Renal cortex interstitium (tissue), 15 donors: ENCODE measurements around the gene HEATR3. TPM values are rescaled to one million over a fixed set of nuclear protein-coding genes. Genes with fewer than 3 reads are reported as not detected.

ENCODE experiments used
- DNase-seq, 11 donors: peaks; one replicate each; pipeline ENCODE4 v3.0.0-alpha.2; 2013; ENCODE audit warnings: low read depth in 9 of 11, low spot score in 4 of 11; ENCODE audit errors: extremely low read depth in 1 of 11
- long read RNA-seq, 16 experiments: transcript quantifications; one replicate each; lab custom pipeline, GENCODE V29; 2026
- polyA plus RNA-seq, 3 donors: library from polyadenylated mRNA; unstranded; fragments of 120-200 nt; gene quantifications; one replicate each; pipeline ENCODE4 v1.2.1, GENCODE V29; 2013; ENCODE audit not compliant: insufficient read length in 3 of 3

The HEATR3 gene, protein sequence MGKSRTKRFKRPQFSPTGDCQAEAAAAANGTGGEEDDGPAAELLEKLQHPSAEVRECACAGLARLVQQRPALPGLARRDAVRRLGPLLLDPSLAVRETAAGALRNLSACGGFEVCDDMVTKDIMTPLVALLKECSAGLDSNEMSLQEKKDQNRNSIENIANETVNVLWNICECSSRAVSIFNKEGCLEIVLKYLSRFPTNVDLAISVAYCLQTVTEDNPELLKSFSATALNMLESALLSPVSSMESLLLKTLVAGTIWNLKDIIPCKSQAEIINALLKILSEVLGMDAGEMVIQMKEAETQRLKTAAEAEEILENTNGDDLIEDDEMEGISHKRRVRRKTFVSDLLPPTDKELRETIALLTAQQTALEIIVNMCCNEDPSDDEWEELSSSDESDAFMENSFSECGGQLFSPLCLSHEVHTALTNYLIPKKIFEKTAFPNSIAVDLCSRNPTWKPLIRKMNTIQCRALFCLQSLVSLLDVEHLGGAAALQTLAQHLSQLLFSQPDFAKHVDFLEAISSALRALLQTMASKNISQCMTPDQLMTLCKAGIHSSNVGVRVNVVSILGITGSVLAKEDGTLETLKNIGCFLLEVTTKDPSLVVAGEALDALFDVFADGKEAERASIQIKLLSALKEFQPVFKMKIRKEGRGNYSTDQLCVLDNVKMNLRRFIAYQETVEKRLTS
- 10 to 100 TPM; 15.2 to 21.0 (median 18.2) TPM for polyA plus RNA-seq
- long read RNA-seq, donor 1, partial matches to known transcripts = 0 of 1 reads
- long read RNA-seq, donor 1, other reads (novel, unspliced or antisense) = 0 of 1 reads
- long read RNA-seq, donor 2 = 0 reads
- long read RNA-seq, donor 3 = 0 reads
- long read RNA-seq, donor 4, partial matches to known transcripts = 0 of 1 reads
- long read RNA-seq, donor 4, other reads (novel, unspliced or antisense) = 0 of 1 reads
- long read RNA-seq, donor 5 = 0 reads
- long read RNA-seq, donor 6, partial matches to known transcripts = 6 of 6 reads
- long read RNA-seq, donor 6, other reads (novel, unspliced or antisense) = 0 of 6 reads
- long read RNA-seq, donor 7, partial matches to known transcripts = 7 of 8 reads
- long read RNA-seq, donor 7, other reads (novel, unspliced or antisense) = 0 of 8 reads
- long read RNA-seq, donor 8 = 0 reads
- long read RNA-seq, donor 9, partial matches to known transcripts = 11 of 11 reads
- long read RNA-seq, donor 9, other reads (novel, unspliced or antisense) = 0 of 11 reads
- long read RNA-seq, donor 10 = 0 reads
- long read RNA-seq, donor 11 = 0 reads
- long read RNA-seq, donor 12 = 0 reads
- long read RNA-seq, donor 13 = 0 reads
- long read RNA-seq, donor 14, partial matches to known transcripts = 5 of 5 reads
- long read RNA-seq, donor 14, other reads (novel, unspliced or antisense) = 0 of 5 reads
- long read RNA-seq, donor 15 = 0 reads
- long read RNA-seq, donor 16, partial matches to known transcripts = 0 of 1 reads
- long read RNA-seq, donor 16, other reads (novel, unspliced or antisense) = 0 of 1 reads

DNA sequence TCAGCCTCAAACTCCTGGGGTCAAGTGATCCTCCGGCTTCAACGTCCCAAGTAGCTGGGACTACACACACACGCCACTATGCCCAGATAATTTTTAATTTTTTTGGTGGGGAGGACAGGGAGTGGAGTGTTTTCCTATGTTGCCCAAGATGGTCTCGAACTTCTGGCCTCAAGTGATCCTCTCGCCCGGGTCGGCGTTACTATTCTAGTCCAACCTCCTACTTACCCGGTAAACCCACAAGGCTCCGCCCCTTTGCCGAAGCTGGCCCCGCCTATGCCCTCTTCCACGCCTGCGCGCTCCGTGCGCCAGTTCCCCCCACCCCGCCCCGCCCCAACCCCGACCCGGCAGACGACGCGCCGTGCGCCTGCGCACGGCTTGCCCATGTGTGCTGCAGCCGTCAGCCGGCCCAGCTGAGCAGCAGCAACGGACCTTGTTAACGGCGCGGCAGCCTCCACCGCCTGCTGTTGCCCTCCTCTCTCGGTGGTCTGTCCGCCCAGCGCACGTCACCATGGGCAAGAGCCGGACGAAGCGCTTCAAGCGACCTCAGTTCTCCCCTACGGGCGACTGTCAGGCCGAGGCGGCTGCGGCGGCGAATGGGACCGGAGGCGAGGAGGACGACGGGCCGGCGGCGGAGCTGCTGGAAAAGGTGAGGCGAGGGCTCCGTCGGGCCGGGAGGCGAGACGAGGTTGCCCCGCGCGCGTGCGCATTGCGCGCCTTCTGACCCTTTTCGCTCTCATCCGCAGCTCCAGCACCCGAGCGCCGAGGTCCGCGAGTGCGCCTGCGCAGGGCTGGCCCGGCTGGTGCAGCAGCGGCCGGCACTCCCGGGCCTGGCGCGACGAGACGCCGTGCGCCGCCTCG, at the start of gene HEATR3:
Gene HEATR3 (plus strand): TSS at position 347 of the 858 bp plus-strand sequence. CDS start 162 bp downstream, at position 509.
- peak; percentile 74 to 87 (median 84) for DNase-seq

DNA sequence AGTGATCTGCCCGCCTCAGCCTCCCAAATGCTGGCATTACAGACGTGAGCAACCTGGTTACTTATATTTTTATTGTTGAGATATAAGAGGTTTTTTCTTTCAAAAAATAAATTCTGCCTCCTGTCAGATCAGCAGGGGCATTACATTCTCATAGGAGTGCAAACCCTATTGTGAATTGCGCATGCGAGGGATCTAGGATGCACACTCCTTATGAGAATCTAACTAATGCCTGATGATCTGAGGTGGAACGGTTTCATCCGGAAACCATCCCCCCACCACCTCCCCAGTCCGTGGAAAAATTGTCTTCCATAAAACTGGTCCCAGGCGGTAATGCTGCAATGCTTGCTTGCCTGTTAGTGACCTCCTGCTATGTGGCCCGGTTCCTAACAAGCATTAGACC, 48.2 kb upstream of the HEATR3 start:
- no peak for DNase-seq

DNA sequence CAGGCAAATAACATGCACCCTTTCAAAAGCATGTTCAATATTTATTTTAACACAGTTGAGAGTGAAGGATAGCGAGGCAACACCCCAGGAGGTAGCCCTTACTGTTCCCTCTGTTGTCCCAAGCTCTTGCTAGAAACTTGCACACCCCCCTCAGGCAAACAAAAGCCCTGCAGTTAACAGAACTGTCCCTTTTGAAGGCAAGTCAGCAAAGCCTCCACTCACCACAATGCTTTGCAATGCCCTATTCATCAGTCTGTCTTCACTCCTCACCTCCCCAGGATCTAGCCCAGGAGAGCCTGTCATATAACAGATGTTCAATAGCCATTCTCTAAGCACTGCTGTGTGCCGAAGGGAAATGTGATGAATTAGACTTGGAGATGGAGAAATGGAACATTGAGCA, 44.2 kb upstream of the HEATR3 start:
- DNase-seq = no peak

DNA sequence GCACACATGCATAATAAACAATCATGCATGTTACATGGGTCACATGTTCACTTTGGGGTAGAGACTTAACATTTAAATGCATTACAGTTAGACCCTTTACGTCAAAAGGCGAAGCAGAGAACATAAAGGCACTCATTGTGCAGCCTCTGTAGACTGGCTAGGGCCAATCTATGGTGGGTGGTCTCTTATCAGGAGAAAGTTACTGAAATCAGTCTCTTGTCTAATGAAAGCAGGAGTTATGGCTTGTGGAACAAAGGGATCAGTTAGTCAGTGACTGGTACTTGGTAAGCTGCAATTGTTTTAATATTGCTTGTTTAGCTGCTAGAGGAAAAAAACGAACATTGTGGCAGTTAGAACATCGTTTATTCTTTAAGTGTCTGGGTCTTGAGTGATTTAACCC, 42.1 kb upstream of the HEATR3 start:
- DNase-seq = no peak

DNA sequence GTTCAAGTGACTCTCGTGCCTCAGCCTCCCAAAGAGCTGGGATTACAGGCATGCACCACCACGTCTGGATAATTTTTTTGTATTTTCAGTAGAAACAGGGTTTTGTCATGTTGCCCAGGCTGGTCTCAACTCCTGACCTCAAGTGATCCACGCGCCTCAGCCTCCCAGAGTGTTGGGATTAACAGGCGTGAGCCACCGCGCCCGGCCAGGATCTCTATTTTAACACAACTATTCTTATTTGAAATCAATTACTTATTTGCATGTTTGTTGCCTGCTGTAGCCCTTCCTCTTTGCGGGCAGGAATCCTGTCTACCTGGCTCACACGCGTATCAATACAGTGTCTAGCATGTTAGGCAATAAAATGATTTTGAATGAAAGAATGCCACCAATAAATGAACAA, 41.6 kb upstream of the HEATR3 start:
- no peak for DNase-seq

DNA sequence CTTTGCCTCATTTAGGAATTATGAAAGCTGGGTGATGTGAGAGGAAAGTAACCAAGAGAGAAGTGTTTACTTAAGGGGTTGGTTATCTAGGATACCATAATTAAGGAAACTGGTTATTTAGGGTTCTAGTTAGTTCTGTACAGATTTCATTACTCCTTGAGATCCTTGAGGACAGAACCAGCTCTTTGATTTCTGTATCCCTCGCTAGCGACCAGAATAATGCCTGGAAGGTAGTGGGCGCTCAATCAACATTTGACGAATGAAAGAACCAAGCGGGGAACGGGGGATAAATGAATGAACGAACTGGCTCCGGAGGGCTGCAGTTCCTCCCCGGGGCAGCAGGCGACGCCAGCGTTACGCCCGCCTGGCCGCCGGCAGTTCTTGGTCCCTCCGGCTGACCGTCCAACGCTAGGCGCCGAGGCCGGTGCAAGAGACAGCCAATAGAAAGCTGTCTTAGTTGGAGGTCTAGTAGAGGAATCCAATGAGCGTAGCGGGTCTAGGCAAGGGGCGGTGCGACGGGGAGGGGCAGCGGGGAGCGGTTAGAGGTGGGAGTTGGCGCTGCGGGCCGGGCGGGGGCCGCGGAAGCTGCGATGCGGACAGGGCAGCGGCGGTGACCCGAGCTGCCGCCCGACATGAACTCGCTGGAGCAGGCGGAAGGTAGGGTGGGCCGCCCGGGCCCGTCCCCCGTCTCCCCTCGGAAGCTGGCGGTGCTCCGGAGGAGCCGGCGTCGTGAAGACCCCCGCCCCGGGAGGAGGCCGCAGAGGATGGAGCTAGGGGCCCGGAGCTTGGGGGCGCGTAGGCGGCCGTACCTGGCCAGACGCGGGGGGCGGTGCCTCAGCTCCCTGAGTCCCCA, 40.9 kb upstream of the HEATR3 start, which contains the start of gene CNEP1R1:
Gene CNEP1R1 (plus strand): TSS at position 542 of the 853 bp plus-strand sequence. CDS start 91 bp downstream, at position 633.
- DNase-seq = peak; percentile 94 to 99 (median 97)

DNA sequence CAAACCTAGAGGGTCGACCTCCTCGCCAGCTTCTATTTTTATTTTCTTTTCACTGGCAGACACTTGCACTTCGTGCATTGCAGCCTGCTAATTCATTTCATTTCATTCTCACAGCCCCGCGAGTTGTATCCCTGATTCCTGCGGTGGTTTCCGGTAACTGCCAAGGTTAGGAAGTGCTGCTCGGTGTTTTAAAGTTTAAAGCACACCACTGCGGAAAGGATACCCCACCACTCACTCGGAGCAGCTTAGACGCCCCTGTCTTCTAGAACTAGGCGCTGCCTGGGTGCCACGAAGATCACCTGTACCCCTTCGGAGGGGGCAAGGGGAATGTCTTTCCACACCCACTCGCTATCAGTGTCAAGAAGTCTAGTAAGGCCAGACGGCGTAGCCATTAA, 40.2 kb upstream of the HEATR3 start:
- DNase-seq = peak in 5 of 11 donors; percentile 11 to 38 (median 31)

DNA sequence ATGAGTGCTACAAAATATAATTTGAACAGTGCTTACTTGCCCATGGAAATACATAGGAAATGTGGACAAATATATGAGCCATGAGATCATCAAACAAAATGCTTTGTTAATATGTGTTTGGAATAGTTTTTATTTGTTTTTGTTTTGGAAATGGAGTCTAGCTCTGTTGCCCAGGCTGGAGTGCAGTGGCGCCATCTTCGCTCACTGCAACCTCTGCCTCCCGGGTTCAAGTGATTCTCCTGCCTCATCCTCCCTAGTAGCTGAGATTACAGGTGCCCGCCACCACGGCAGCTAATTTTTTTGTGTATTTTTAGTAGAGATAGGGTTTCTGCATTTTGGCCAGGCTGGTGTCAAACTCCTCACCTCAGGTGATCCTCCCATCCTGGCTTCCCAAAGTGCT, 37.9 kb upstream of the HEATR3 start:
- DNase-seq = no peak

DNA sequence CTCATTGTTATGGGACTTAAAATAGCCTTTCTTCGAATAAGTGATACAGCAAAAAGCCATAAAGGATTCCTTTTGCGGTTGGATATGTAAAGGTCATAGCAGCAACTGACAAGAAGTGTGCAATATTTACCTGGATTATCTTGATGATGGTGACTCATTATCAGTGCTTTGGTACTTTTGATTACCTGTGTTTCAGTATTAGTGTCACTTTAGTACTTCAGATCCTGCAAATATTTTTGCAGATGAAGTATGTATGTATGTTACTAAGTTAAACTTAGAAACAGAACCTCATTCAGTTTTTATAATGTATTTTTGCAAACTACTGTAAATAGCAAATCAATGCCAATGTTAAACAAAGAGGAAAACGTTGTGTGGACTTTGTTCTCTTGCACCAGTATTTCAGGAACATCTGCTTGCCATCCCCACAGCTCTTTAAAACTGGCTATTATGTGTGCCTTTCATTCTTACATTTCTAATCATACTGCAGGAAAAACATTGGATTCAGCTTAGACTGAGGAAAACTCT, 30.2 kb upstream of the HEATR3 start:
- DNase-seq = no peak

DNA sequence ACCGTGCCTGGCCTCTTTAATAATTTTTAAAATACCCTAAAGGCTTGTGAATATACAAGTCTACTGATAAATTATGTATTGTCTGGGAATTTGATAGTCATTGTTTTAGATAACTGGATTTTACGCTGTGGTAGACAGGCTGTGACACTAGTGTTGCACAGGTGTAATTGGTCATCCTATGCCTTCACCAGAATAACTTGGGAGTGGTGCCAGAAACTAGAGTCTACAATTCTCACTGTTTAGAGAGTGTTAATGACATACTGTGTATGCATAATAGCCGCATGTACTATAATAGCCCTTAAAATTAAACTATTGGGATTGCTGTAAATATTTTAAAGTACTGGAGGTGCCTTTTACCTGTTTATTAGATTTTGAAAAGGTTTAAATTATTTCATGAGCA, 29.3 kb upstream of the HEATR3 start:
- no peak for DNase-seq

DNA sequence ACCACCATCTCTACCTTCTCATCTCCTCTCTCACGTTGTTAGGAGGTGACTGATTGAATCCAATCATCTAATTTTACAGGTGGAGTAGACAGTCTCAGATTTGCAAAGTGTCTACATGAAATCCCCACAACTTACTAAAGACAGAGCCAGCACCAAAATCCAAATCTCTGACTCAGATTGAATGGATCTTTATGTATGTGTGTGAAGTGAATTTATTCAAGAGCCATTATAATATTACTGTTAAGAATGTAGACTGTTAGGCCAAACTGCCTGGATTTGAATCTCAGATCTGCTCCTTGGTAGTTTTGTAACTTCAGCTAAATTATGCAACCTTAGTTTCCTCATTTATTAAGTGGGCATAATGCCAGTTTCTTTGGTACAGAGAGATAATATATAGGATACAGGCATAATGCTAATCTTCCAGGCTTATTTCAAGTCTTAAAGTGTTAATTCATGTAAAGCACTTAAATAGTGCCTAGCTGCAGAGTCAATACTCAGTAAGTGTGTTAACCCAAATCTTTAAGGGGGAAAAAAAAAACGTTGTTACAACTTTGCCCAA, 28.0 kb upstream of the HEATR3 start:
- no peak for DNase-seq

DNA sequence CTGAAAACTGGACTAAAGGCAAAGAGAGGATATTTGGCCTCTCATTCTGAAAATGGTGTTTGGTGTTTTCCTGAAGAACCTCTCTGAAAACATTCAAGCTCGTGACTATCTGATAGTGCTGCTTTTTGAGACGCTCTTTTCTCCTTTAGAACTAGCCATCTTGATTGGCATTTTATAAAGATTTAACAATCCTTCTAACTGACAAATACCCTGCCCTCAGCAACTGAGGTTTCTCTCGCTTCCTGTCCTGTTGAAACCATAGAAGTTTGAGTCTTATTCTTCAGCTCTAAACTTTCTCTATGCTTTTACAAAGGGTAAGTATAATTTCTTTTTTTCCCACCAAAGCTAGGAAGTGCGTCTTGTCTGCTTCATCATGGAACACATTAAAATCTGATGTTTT, 27.5 kb upstream of the HEATR3 start:
- no peak for DNase-seq

DNA sequence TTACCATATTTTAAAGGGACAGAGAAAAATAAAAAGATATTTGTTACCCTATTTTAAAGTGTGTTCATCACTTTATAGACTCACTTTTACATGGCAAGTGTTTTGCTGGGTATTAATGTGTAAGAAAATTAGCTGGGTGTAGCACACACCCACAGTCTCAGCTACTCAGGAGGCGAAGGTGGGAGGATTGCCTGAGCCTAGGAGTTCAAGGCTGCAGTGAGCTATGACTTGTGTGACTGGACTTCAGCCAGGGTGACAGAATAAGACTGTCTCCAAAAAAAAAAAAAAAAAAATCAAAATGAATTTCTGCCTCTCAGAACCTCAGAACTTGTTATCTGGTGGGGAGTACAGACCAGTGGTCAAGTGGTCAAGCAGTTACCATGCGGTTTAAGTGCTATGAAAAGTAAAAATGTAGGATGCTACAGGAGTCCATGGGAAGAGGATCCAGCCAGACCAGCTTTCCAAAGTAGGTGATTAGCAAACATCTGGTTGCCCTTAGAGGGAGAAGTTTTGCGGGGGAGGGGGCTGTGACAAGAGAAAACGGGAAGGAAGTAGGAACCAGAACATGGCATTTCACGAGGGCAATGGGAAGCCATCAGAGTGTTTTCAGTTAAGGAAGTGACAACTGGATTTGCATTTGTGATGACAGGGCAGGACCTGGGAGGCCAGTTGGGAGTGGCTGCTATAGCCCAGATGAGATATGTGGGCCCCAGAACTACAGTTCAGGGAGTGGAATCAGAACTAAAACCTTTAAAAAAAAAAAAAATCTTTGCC, 26.8 kb upstream of the HEATR3 start:
- no peak for DNase-seq

DNA sequence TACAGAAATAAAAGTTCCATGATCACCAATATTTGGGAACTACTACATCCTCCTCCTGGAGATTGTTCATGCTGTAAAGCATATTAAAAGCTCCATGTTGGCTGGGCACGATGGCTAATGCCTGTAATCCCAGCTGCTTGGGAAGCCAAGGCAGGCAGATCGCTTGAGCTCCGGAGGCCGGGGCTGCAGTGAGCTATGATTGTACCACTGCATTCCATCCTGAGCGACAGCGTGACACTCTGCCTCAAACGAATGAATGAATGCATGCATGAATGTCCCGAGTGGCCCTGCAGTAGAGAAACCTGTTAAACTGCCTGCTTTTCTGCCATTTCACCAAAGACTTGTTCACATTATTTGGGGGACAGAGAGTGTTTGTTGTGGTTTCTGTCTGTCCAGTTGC, 25.8 kb upstream of the HEATR3 start:
- DNase-seq = peak in 1 of 11 donors; percentile 13

DNA sequence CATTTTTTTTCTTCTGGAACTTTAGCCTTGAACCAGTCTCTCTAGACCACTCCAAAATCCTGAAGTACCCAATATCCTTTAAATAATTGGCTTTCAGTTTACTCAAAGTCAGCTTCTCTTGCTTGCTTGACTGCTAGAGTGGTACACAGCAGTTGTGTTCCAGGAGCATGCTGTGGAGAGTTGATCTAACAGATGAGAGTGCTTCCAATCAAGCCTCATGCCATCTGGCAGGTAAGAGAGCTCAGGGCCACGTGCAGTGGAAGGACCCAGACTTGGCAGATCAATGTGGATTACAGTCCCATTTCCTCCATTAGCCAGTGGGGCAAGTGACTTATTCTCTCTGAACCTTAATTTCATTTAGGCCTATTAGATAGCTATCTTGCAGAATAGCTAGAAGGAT, 25.1 kb upstream of the HEATR3 start:
- no peak for DNase-seq

DNA sequence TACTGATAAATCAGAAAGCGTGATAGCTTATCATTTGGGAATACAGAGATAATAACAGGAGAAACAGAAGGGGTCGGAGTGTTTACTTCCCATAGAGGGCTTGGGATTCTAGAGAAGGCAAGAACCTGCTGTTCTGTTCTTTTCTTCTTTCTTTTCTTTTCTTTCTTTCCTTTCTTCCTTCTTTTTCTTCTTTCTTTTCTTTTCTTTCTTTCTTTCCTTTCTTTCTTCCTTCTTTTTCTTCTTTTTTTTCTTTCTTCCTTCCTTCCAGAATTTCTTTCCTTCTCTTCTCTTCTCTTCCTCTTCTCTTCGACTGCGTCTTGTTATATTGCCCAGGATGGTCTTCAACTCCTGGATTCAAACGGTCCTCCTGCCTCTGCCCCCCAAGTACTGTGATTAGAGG, 22.4 kb upstream of the HEATR3 start:
- DNase-seq = no peak
